Fibroblast of skin of left biceps (primary cell): ENCODE measurements around the gene SHROOM1.

Experiments used
- DNase-seq, 2 experiments: peaks; one replicate each; pipeline ENCODE4 v3.0.0-alpha.2; 2013; ENCODE audit warnings: low read depth in 2 of 2

SHROOM1 gene

GRCh38 chr5:132853790-132854189, 23.3 kb upstream of the SHROOM1 start:
- no peak for DNase-seq

DNA sequence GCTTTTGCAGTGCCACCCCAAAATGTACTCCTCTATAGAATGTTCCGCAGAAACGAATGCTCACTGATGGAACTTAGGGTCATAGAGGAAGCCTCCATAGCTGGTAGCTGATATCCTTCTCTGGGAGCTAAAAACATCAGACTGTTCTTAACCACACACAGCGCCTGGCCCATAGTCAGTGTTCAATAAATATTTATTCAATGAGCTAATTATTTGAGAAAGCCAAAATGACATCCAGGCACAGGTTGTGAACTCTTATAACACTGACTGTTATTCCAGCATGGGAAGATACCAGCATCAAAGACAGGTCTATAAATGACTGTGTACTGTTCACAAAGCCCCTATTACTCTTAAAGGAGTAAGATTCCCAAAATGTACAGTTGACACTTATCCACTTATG, 22.9 kb upstream of the SHROOM1 start:
- DNase-seq, result no peak

- DNase-seq, result no peak
Measured at GRCh38 chr5:132850066-132850465, 19.6 kb upstream of the SHROOM1 start.

DNA sequence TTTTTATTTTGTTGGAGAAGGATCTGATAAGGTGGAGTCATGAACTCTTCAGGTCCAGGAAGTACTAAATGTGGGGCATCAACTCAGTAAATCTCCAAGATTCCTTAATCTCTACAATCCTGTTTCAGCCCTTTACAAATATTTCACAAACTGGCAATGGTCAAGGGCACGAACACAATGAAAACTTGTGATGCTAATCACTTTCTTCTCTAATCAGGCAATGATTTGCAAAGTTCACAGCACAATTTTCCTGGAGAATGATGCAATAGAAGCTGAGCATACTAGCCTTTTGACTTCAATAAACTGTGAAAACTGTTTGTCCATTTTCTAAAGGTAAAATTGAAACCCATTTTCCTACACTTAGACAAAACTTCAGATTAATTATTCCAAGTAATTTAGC, 18.9 kb upstream of the SHROOM1 start:
- no peak for DNase-seq

GRCh38 chr5:132848270-132848669, 17.8 kb upstream of the SHROOM1 start:
- DNase-seq, result no peak

GRCh38 chr5:132841305-132841704, 10.9 kb upstream of the SHROOM1 start:
- no peak for DNase-seq

- no peak for DNase-seq
Measured at GRCh38 chr5:132840896-132841295, 10.4 kb upstream of the SHROOM1 start.

- DNase-seq, result no peak
Measured at GRCh38 chr5:132840313-132840712, 9.9 kb upstream of the SHROOM1 start.

DNA sequence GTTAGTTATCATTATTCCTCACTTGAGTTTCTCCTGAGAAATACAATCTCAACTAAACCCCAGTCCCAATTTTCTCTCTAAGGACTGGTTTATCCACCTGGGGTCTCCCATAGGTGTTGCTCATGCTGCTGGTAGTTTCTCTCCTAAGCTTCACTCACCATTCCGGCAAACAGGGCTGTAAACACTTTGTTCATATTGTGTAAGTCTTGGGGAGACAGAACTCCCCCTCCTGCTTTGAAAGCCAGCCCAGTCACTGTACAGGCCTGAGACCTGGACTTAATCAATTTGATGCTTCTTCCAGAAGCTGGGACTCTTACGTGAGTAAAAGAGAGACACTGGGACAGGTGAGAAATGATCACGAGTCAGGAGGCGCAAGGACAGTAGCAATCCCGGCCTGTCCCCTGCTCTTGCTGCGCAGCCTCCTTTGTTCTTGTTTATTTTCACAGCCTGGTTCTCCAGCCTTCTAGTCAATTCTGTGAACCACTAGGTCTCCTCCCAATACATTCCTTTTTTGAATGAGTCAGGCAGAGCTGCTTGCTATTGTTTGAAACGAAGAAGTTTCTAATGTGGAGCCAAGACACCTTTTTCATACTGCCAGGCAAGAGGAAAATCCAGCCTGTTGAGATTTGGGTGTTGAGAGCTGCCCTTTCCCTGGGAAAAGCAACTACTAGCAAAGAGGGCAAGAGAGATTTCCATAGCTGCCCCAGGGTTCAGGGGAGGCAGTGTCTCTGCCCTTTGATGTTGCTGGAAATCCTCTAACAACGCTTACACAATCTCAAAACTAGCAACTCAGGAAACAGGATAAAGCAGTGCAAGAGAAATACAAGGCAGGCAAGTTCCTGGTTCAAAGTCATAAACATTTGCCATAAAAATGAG, 9.2 kb upstream of the SHROOM1 start:
- no peak for DNase-seq

DNA sequence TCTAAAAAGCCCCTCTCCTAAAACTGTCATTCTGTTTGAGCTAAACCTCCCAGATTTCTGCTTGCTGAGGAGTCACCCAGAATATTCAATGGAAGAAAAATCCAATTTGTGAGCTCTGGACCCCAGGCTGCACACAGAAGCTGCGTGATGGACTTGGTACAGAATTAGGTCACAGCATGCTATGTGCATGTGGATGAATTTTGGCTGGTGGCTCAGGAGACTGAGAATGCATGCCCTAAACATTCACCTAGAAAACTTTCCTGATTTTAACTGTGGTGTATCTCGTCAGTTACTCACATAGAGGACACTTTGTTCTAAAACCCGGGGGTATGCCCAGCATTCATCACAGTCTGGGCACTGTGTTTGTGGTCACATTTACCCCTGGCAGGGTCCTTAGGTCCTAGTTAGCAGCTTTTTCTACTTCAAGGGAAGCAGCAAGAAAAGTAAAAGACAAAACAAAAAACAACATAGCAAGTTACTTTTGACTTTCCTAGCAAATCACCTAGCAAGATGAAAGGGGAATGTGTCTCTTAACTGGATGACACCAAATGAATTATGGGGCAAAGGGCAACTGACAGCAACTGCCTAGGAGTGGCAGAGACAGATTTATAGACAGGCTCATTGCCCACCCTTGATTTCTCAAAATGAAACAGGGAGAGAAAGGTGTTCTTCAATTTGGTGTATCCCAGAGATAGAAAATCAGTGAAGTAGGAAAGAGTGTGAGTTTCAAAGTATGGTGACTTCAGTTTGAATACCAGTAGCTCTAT, 8.3 kb upstream of the SHROOM1 start:
- no peak for DNase-seq

DNA sequence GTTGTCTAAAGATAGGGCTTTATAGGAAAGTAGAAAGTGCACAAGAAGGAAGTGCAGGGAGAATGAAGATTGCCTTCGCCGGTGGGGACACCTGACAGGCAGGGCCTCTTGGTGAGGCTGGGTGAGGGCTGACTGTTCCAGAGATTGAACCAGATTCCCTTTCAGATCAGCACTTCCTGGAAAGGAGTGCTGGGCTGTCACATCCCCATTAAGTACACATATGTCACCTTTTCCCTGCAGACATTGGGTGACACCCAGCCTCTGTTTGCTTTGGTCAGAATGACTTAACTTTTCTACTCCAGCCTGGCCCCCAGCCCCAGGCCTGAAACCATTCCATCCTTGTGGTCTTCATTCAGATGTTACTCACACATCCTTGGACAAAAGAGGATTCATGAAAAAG, 7.4 kb upstream of the SHROOM1 start:
- DNase-seq, result no peak

DNA sequence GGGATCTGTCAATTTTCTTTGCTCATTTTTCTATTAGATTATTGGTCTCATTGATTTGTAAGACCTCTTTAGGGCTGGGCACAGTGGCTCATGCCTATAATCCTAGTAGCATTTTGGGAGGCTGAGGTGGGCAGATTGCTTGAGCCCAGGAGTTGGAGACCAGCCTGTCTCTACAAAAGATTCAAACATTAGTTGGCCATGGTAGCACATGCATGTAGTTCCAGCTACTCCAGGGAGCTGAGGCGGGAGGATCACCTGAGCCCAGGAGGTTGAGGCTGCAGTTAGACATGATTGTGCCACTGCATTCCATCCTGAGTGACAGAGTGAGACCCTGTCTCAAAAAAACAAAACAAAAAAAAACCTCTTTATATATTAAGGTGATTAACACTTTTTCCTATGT, 6.4 kb upstream of the SHROOM1 start:
- DNase-seq, result no peak

DNA sequence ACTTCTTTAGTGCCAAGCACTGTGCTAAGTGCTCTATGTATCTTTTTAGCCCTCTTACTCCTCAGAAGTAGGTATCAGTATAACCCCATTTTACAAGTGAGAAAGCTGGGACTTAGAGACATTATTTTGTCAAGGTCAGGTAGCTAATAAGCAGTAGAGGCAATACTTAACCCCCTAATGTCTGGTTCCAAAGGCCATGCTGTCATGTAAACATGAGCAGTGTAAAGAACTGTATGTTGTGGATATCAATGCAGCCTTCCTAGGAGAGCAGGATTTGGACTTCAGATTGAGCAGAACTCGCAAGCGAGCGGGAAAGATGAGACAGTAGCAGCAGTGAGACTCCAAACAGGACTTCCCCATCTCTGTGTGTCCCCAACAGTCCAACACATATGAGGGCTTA, 3.6 kb upstream of the SHROOM1 start:
- DNase-seq, result no peak

DNA sequence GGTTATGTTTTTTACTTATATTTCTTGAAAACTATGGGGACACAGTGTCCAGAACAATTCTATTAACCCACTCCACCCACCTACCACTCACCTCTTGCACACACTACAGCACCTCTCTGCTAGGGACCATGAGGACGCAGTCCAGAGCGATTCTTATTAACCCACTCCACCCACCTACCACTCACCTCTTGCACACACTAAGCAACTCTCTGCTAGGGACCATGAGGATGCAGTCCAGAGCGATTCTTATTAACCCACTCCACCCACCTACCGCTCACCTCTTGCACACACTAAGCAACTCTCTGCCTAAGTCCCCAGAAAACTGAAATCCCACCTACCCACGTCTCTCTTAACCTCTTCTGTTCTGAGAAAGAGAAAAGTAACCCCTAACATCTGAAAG, 2.2 kb upstream of the SHROOM1 start:
- no peak for DNase-seq

GRCh38 chr5:132831095-132831860, 831 bp upstream of the SHROOM1 start:
- DNase-seq, result no peak

GRCh38 chr5:132829742-132830435, 558 bp downstream of the SHROOM1 start:
- DNase-seq, result no peak

- no peak for DNase-seq
Measured at GRCh38 chr5:132828846-132829494, 1.5 kb downstream of the SHROOM1 start.

GRCh38 chr5:132827943-132828673, 2.3 kb downstream of the SHROOM1 start:
- DNase-seq, result no peak

- no peak for DNase-seq
Measured at GRCh38 chr5:132826424-132827082, 3.9 kb downstream of the SHROOM1 start.

DNA sequence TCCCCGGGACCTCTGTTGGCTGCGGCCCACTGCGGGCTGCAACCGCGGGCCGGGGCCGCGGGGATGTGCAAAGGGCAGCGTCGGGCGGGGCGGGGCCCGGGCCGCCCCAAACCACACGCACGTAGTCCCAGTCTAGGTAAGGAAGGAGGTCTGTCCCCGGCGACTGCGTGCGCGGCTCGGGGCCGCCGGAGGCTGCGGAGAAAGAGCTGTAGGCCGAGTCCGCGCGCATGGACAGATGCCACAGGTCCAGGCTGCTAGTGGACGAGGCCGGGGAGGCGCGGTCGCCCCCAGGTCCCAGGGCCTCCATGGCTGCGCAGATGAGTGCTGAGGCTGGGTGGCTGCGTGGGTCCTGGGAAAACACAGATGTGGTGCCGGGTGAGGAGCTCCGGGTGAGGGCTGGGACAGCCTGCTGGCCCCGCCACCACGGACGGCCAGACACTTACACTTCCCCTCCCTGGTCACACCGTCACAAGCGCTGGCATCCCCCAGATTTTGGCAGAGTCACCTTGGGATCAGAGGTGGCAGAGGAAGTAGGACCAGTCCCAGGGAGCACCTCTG, 4.5 kb downstream of the SHROOM1 start:
- no peak for DNase-seq
